HG02870 (cell line): ENCODE data around the gene FCMR.

Experiments
- ATAC-seq: cut with Tn5 transposase; IDR thresholded peaks from one replicate; pipeline ENCODE4 v1.9.1; 2021; ENCODE audit warnings: mild to moderate bottlenecking, moderate library complexity; ENCODE audit not compliant: unreplicated experiment

The FCMR gene

GRCh38 chr1:206951318-206952100 lies 29.8 kb upstream of the FCMR start:
- ATAC-seq, result no peak

DNA sequence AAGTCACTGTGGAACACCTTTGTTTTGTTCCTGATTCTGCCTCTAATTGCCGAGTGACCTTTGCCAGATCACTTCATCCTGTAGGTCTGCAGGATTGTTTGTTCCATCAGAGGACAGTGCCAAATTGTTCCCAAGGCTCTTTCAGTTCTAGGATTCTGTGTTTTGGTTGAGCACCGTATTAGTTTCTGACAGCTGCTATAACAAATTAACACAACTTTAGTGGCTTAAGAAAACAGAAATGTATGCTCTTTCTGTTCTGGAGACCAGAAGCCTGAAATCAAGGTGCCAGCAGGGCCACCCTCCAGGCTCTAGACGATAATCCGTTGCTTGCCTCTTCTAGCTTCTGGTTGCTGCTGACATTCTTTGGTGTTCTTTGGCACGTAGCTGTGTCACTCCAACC lies 27.9 kb upstream of the FCMR start:
- ATAC-seq, result no peak

- ATAC-seq, result no peak
These were observed 27.5 kb upstream of the FCMR start for GRCh38 chr1:206949208-206949607.

DNA sequence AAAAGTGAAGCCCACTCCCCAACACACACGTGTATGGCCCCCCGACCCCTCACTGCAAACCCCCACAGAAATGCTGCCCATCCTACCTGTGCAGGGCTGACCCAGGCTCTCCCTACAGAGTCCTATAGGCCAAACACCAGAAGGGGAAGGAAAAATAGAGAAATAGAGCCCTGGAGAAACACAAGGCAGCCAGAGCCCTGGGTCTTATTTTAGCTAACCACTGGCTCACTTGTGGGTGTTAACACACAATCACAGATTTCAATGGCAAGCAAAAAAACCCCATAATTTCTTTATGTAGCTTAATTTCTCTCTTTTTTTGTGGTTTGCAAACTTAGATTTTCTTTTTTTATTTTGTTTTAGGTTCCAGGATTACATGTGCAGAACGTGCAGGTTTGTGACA lies 25.5 kb upstream of the FCMR start:
- ATAC-seq, result no peak

DNA sequence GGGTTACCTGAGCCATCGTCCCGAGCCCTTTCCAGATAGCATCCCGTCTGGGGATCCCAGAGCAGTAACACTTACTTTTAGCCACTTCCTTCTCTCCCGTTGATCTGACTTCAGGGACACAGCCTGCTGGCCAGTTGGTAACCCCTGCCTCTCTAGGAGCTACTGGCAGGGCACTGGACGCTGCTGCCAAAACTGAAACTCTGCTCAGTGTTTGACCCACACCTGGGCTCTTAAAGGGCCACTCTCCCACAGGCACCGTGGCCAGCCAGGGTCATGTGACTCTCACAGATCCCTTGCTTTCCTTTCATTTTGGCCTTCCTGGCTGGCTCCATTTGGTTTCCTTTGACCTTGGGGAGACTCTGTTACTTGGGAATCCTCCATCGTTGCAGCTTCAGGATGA lies 24.5 kb upstream of the FCMR start, which contains the start of gene PIGR:
Gene PIGR (minus strand): TSS at position 206 of the 400 bp plus-strand sequence. CDS start 5,935 bp downstream, outside the sequence.
- ATAC-seq, result no peak

GRCh38 chr1:206945779-206946178 lies 24.0 kb upstream of the FCMR start:
- no peak for ATAC-seq

DNA sequence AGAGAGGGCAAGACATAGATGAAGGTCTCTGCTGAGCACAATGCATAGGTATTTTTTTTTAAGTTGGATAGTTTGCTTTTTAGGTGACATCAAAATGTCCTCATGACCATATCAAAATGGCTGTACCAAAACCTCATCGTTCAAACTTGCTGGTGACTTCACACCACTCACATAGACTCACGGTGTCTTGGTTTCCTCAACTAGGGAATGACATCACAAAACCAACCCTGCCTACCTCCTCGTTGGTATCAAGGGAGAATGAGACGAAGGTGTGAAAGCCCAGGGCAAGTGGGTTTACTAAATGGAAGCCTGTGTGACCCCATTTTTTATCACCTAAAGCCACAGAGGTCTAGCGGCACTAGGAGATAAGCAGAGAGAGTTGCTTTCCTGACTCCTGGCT lies 23.0 kb upstream of the FCMR start:
- no peak for ATAC-seq

- ATAC-seq, result no peak
These were observed 20.2 kb upstream of the FCMR start for GRCh38 chr1:206941766-206942418.

GRCh38 chr1:206940588-206940936 lies 18.8 kb upstream of the FCMR start:
- no peak for ATAC-seq

- ATAC-seq, result no peak
These were observed 18.3 kb upstream of the FCMR start for GRCh38 chr1:206939841-206940587.

DNA sequence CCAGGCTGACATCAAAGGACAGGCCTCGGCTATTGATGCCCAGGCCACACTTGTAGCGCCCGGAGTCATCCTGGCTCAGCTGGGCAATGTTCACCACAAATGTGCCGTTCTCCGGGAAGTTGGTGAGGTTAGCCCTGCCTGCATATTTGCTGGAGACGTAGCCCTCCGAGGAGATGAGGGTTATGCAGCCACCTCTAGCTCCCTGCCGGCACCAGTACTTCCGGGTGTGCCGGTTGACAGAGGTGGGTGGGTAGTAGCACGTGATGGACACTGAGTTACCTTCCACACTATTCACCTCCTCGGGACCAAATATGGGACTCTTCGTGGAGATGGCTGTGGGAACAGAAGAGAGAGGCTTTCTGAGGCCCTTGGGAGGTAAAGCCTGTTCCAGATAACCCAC lies 17.4 kb upstream of the FCMR start:
- no peak for ATAC-seq

- no peak for ATAC-seq
These were observed 15.7 kb upstream of the FCMR start for GRCh38 chr1:206937425-206937824.

DNA sequence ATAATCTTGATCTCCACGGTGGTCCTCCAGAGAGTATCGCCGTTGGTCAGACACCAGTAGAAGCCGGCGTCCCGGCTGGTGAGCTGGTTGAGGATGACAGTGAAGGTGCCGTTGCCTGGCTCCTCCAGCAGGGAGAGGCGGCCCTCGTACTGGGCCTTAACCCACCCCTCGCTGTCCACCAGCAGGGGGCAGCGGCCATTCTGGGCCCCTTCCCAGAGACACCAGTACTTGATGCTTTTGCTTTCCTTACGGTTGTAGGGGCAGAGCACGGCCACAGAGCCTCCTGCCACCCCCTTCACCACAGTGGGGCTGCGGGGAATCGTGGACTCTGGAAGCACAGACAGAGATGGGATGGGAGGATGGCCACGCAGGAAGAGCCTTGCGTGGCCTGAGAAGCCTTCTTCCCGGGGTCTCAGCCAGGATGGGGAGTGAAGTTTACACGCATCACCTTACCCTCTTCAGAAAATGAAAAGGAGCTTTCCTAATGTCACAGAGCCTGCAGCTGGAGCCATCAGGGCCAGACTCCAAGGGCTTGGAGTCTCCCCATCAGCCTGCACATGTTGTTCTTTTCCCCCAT lies 13.8 kb upstream of the FCMR start:
- no peak for ATAC-seq

- no peak for ATAC-seq
These were observed 11.7 kb upstream of the FCMR start for GRCh38 chr1:206933333-206933945.

DNA sequence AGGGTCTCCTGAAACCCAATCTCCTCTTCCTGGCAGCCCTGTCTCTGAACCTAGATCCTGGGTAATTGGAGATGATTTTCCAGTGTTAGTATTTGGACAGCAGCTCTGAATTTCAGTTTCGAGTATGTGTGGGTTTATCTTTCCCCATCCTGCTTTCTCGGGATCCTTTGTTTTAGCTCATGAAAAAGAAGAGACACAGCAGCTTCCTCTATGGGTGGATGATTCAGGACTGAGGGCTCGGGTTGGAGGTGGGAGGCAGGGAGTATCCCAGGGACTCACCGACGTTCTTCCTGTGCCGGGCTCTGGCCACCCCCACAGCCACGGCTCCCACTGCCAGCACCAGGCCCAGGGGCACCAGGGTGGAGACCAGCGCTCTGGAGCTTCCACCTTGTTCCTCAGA lies 10.4 kb upstream of the FCMR start:
- ATAC-seq, result no peak

DNA sequence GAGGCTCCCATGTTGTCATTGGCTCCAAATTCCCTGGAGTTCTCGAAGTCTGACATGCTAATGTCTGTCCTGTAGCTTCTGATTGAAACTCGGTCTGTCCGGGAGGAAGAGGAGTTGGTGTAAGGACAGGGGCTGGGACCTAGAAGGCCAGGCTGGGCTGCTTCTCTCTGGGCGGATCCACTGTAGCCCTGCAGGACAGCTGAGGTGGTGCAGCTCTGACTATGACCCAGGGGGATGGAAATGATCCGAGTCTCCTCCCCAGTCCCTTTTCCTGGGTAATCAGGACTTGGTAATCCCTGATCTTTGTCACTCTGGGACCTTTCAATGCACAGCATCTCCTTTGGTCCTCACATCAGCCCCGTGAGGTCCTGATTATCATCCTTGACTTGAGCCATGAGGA lies 10.0 kb upstream of the FCMR start:
- ATAC-seq, result no peak

DNA sequence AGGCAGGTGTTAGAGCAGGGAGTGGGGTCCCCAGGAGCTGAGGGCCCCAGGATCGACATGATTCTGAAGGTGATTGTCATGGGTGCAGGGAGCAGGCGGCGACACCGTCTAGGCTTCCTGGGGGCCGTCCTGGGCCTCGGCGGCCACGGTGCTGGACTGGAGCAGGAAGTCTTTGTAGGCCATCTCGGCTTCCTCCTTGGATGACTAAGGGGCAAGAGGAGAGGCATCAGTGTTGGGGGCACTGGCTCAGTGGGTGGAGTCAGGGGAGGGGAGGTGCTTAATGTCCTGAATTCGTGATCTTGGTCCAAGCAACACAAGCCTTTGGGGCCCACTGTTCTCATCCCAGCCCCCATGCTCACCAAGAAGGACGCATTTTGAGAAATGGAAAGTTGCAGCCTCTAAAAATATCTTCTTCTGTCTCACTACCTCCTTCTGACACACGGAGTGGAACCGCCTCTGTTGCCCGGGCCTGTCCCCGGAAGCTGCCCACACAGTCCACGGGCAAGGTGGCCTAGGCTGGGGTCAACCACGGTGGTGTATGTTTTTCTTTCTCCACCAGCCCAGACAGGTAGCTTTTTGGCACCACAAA lies 8.6 kb upstream of the FCMR start:
- peak; percentile 77 for ATAC-seq

DNA sequence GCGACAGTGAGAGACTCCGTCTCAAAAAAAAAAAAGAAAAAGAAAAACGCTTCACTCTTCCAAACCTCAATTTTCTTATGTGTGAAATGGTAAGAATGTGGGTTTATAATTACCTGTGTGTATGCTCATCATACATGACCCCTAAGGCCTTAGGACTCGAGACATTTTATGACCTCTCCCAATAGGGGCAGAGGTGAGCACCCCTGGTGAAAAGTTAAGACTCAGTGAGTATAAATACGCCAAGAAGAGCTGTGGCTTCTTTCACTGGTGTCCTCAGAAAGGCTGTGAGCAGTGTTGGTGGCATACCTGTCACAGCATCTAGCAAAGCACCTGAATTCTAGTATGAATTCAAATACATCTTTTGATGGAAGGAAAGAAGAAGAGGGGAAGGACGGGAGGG lies 7.8 kb upstream of the FCMR start:
- no peak for ATAC-seq

DNA sequence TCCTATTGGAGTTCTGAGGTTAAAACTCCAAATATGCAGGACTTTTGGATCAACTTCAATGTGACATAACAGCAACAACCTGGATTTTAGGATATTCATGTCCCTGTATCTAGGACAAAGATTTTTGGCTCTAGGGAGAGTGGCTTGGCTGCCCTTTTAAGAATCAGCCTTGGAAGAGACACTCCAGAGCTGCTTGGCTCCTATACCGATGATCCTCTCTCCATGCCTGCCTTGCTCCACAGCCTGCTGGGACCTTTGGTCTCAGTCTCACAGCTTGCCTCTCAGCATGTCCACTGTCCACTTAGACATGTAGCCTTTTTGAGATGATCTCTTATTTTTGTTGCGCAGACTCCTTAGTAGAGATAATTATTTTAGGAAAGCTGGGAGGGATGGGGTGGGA lies 4.5 kb upstream of the FCMR start:
- no peak for ATAC-seq

- peak; percentile 49 for ATAC-seq
These were observed 3.5 kb upstream of the FCMR start for GRCh38 chr1:206925106-206925736.
